Tibial nerve (tissue), 4 donors: ENCODE data around the gene NEDD4L. TPM values are rescaled to one million over a fixed set of nuclear protein-coding genes. Genes with fewer than 3 reads are reported as not detected.

Experiments
- DNase-seq, 2 donors: peaks; one replicate each; pipeline ENCODE4 v3.0.0-alpha.2; 2019; ENCODE audit warnings: low spot score in 2 of 2
- H3K27ac ChIP-seq, 4 donors: fragments of 200-600 bp; sonication (generic) in 3 of 4; one replicate each; pipeline ENCODE4 v1.5.1; 2017 to 2019; ENCODE audit warnings: mild to moderate bottlenecking in 1 of 4
- H3K27me3 ChIP-seq, 2 donors: fragments of 200-600 bp; sonication (generic) in 1 of 2; one replicate each; pipeline versions ENCODE4 v1.5.1 to v1.6.0; 2017 to 2019
- H3K36me3 ChIP-seq, 3 donors: fragments of 200-600 bp; sonication (generic); one replicate each; pipeline ENCODE4 v1.5.1; 2018 to 2019
- H3K4me1 ChIP-seq, 4 donors: fragments of 200-600 bp; sonication (generic) in 3 of 4; one replicate each; pipeline ENCODE4 v1.5.1; 2017 to 2019
- H3K4me3 ChIP-seq, 4 donors: fragments of 200-600 bp; sonication (generic) in 3 of 4; one replicate each; pipeline ENCODE4 v1.5.1; 2017 to 2019; ENCODE audit warnings: mild to moderate bottlenecking in 1 of 4, moderate library complexity in 1 of 4
- H3K9me3 ChIP-seq, 4 donors: fragments of 200-600 bp; sonication (generic) in 3 of 4; one replicate each; pipeline ENCODE4 v1.5.1; 2017 to 2019
- CTCF ChIP-seq, 5 experiments: fragments of 200-600 bp in 3 of 5; fragments of 450-650 bp in 2 of 5; sonication (generic) in 3 of 5; IDR thresholded peaks; one replicate each; pipeline ENCODE4 v1.5.1; 2016 to 2019; ENCODE audit warnings: antibody characterized with exemption in 5 of 5, mild to moderate bottlenecking in 3 of 5, moderate library complexity in 2 of 5
- EP300 ChIP-seq, 2 donors: sonication (generic); formaldehyde crosslinking; IDR thresholded peaks; one replicate each; pipeline ENCODE4 v1.6.1; 2017; ENCODE audit warnings: antibody characterized with exemption in 2 of 2, mild to moderate bottlenecking in 1 of 2
- POLR2A ChIP-seq, 2 donors: fragments of 450-650 bp; IDR thresholded peaks; one replicate each; pipeline ENCODE4 v1.6.1; 2017; ENCODE audit warnings: antibody characterized with exemption in 2 of 2, mild to moderate bottlenecking in 2 of 2, moderate library complexity in 2 of 2
- WGBS, 2 donors: methylation state at CpG; one replicate each; pipeline ENCODE4 v1.1.5; 2018; 5-methylcytosine and 5-hydroxymethylcytosine counted together
- total RNA-seq, 4 donors: library from RNA; depleted of rRNA; stranded (reverse); fragments of >200 nt; gene quantifications; one replicate each; pipeline ENCODE4 v1.1.0, GENCODE V29; 2016

The NEDD4L gene
- total RNA-seq, 4 donors from 2014 or later, result 15.3 to 59.9 (median 26.8) TPM

GRCh38 chr18:58201733-58202730 is 158.0 kb downstream of the NEDD4L start:
- 60 to 66% methylated on average over 11 of the region's 11 CpGs for WGBS, 2 donors
- no peaks in the 10 kb centered on the region for H3K27me3 ChIP-seq
- TF ChIP-seq CTCF (IDR thresholded peaks at IDR 0.05), result no peak
- TF ChIP-seq POLR2A (IDR thresholded peaks at IDR 0.05), result no peak
- no peak for TF ChIP-seq EP300 (IDR thresholded peaks at IDR 0.05)
- DNase-seq, result no peak
- no peaks in the 10 kb centered on the region for H3K36me3 ChIP-seq
- H3K4me3 ChIP-seq, result no peak overlapping the region
- H3K27ac ChIP-seq, result no peak overlapping the region
- H3K4me1 ChIP-seq, result no peaks in the 10 kb centered on the region
- no peaks in the 10 kb centered on the region for H3K9me3 ChIP-seq

- DNase-seq, result no peak
- no peak overlapping the region for H3K27ac ChIP-seq
- no peaks in the 10 kb centered on the region for H3K9me3 ChIP-seq
- no peaks in the 10 kb centered on the region for H3K36me3 ChIP-seq
- TF ChIP-seq POLR2A (IDR thresholded peaks at IDR 0.05), result no peak
- TF ChIP-seq CTCF (IDR thresholded peaks at IDR 0.05), result no peak
- no peak for TF ChIP-seq EP300 (IDR thresholded peaks at IDR 0.05)
- WGBS, 2 donors, result 85 to 90% methylated on average over 3 of the region's 3 CpGs
- H3K27me3 ChIP-seq, result no peaks in the 10 kb centered on the region
- no peak overlapping the region for H3K4me3 ChIP-seq
- H3K4me1 ChIP-seq, result peaks cover 0 to 7% (median 0%) of the 10 kb centered on the region in 4 donors
These were observed 160.9 kb downstream of the NEDD4L start for GRCh38 chr18:58204776-58205442.

- 95 to 97% methylated on average over 6 of the region's 6 CpGs for WGBS, 2 donors
- no peaks in the 10 kb centered on the region for H3K27me3 ChIP-seq
- no peak for DNase-seq
These were observed 161.6 kb downstream of the NEDD4L start for GRCh38 chr18:58205443-58206160.

GRCh38 chr18:58207520-58208152 is 163.6 kb downstream of the NEDD4L start:
- H3K36me3 ChIP-seq, result no peaks in the 10 kb centered on the region
- H3K9me3 ChIP-seq, result no peaks in the 10 kb centered on the region
- no peaks in the 10 kb centered on the region for H3K27me3 ChIP-seq
- no peak overlapping the region for H3K4me3 ChIP-seq
- no peak overlapping the region for H3K27ac ChIP-seq
- no peak for TF ChIP-seq CTCF (IDR thresholded peaks at IDR 0.05)
- TF ChIP-seq EP300 (IDR thresholded peaks at IDR 0.05), result no peak
- no peak for TF ChIP-seq POLR2A (IDR thresholded peaks at IDR 0.05)
- 87 to 95% methylated on average over 5 of the region's 5 CpGs for WGBS, 2 donors
- no peak for DNase-seq
- H3K4me1 ChIP-seq, result peaks cover 0 to 7% (median 0%) of the 10 kb centered on the region in 4 donors

More at GRCh38 chr18:58205443-58206160, 161.6 kb downstream of the NEDD4L start:
- H3K4me1 ChIP-seq, result peaks cover 0 to 7% (median 0%) of the 10 kb centered on the region in 4 donors
- H3K27ac ChIP-seq, result no peak overlapping the region
- H3K4me3 ChIP-seq, result no peak overlapping the region
- no peaks in the 10 kb centered on the region for H3K9me3 ChIP-seq
- no peaks in the 10 kb centered on the region for H3K36me3 ChIP-seq
- TF ChIP-seq POLR2A (IDR thresholded peaks at IDR 0.05) (no peak), CTCF (IDR thresholded peaks at IDR 0.05) (no peak)
